COLO668 (cell line): ENCODE results near the gene ERICH4.
"Not testable (repeated sequence)": the region's sequence is repeated elsewhere in the genome, so short reads cannot be mapped to it uniquely, and the experiment has no call there.

Experiments used
- DNase-seq: peaks from one replicate; lab custom pipeline; 2025; ENCODE audit not compliant: unreplicated experiment; lab: John Stamatoyannopoulos, UW

The ERICH4 gene

GRCh38 chr19:41442473-41443355 lies at the start of gene ERICH4:
TSS of gene ERICH4 (plus strand) at chr19:41443156. CDS start at chr19:41443170, 14 bp downstream.
- no peak for DNase-seq

GRCh38 chr19:41395355-41395754 lies 47.6 kb upstream of the ERICH4 start:
- no peak for DNase-seq

- peak; percentile 99 for DNase-seq
Observed at GRCh38 chr19:41397086-41398049, 45.6 kb upstream of the ERICH4 start, which contains the start of the genes BCKDHA and EXOSC5. TSS of gene BCKDHA (plus strand) at chr19:41397818. CDS start at chr19:41397828, 10 bp downstream. TSS of gene EXOSC5 (minus strand) at chr19:41397359. CDS start at chr19:41397328, 31 bp downstream.

- DNase-seq = no peak
Observed at GRCh38 chr19:41398050-41398418, 44.9 kb upstream of the ERICH4 start.

- no peak for DNase-seq
Observed at GRCh38 chr19:41398598-41398997, 44.4 kb upstream of the ERICH4 start.

- no peak for DNase-seq
Observed at GRCh38 chr19:41399091-41399490, 43.9 kb upstream of the ERICH4 start.

- no peak for DNase-seq
Observed at GRCh38 chr19:41399525-41399924, 43.4 kb upstream of the ERICH4 start.

- DNase-seq = no peak
Observed at GRCh38 chr19:41401483-41401882, 41.5 kb upstream of the ERICH4 start.

- DNase-seq = no peak
Observed at GRCh38 chr19:41402010-41402409, 40.9 kb upstream of the ERICH4 start.

GRCh38 chr19:41403181-41403970 lies 39.6 kb upstream of the ERICH4 start:
- peak; percentile 42 for DNase-seq

- no peak for DNase-seq
Observed at GRCh38 chr19:41405776-41406175, 37.2 kb upstream of the ERICH4 start.

GRCh38 chr19:41407271-41407670 lies 35.7 kb upstream of the ERICH4 start:
- no peak for DNase-seq

GRCh38 chr19:41408256-41408655 lies 34.7 kb upstream of the ERICH4 start:
- DNase-seq = no peak

GRCh38 chr19:41408846-41409245 lies 34.1 kb upstream of the ERICH4 start:
- DNase-seq = not testable (repeated sequence)

GRCh38 chr19:41409288-41409687 lies 33.7 kb upstream of the ERICH4 start:
- DNase-seq = peak; percentile 69

- DNase-seq = no peak
Observed at GRCh38 chr19:41410336-41411054, 32.5 kb upstream of the ERICH4 start.

- DNase-seq = no peak
Observed at GRCh38 chr19:41411100-41411967, 31.6 kb upstream of the ERICH4 start.

GRCh38 chr19:41411968-41412265 lies 31.0 kb upstream of the ERICH4 start:
- DNase-seq = no peak

GRCh38 chr19:41412953-41413352 lies 30.0 kb upstream of the ERICH4 start:
- no peak for DNase-seq
